Mucosa of descending colon (tissue), 3 donors: Measurements from ENCODE around the gene MEF2C. TPM values are rescaled to one million over a fixed set of nuclear protein-coding genes. Genes with fewer than 3 reads are reported as not detected.

Experiments
- ATAC-seq: fragments of 200-7000 bp; cut with Tn5 transposase; one replicate; pipeline ENCODE4 v1.9.1; 2020; ENCODE audit warnings: mild to moderate bottlenecking, moderate library complexity
- DNase-seq, 3 donors: peaks; one replicate each; pipeline ENCODE4 v3.0.0-alpha.2; 2020
- H3K36me3 ChIP-seq: fragments of 200-600 bp; one replicate; pipeline ENCODE4 v1.8.0; 2021; ENCODE audit warnings: low read depth, mild to moderate bottlenecking
- H3K4me1 ChIP-seq: fragments of 200-600 bp; one replicate; pipeline ENCODE4 v1.8.0; 2021; ENCODE audit warnings: low read depth, mild to moderate bottlenecking
- H3K4me3 ChIP-seq: fragments of 200-600 bp; one replicate; pipeline ENCODE4 v1.8.0; 2021; ENCODE audit warnings: mild to moderate bottlenecking
- H3K9me3 ChIP-seq: fragments of 200-600 bp; one replicate; pipeline ENCODE4 v1.8.0; 2021; ENCODE audit warnings: mild to moderate bottlenecking
- CTCF ChIP-seq: fragments of 200-600 bp; IDR thresholded peaks from one replicate; pipeline ENCODE4 v1.8.0; 2022; ENCODE audit warnings: antibody characterized with exemption, mild to moderate bottlenecking
- intact Hi-C, 2 donors: fragments of 100-400 bp; cut with DNase I in 1 of 2; cut with micrococcal nuclease in 1 of 2; formaldehyde crosslinking; loops; one replicate each; pipeline versions ENCODE4 v1.11.0 to v1.11.1; 2022; cut with DNase I, micrococcal nuclease
- total RNA-seq, 3 donors: library from RNA; stranded (reverse); fragmentation: NEBNext Ultra II Directional in 2 of 3; extraction: Animal tissue kit (Norgen Biotek cat#: 25700) in 2 of 3; gene quantifications; one replicate each; pipeline versions ENCODE4 v1.2.1 to v1.2.4, GENCODE V29; 2021 to 2023
- donor health status: DM: no; HTN: no; CAD: no; lungs with moderate emphysema.
- donor health status: DM: no; HTN: no; CAD: no.
- donor health status: DM: no; HTN: yes; CAD: no.

MEF2C gene
- total RNA-seq, 3 donors from 2014 or later = 19.3 to 44.0 (median 32.6) TPM

DNA sequence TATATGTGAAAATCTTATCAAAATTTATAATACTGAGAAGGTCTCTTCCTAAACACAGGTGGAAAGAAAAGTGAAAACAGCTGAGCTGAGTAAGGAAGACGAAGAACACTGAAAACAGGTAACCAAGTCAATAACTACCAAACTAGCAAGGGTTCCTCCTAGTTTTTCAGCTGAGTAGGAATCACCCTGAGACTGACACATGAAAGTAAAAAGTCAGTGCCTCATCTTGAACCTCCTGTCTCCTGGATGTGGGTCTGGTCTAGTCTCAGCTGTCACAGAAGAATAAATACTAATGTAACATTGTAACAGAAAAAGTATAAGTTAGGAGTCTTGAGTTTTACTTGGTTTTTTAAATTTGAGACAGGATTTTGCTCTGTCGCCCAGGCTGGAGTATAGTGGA, 121.0 kb downstream of the MEF2C start:
- intact Hi-C loops = no loop called here
- Histone ChIP-seq H3K4me3 (no peak overlapping the region), H3K36me3 (no peaks in the 10 kb centered on the region), H3K4me1 (no peaks in the 10 kb centered on the region), H3K9me3 (no peaks in the 10 kb centered on the region)
- no peak for TF ChIP-seq CTCF
- ATAC-seq (no peak), DNase-seq (no peak)

GRCh38 chr5:88761269-88761850, 121.6 kb downstream of the MEF2C start:
- intact Hi-C loops = no loop called here
- Histone ChIP-seq H3K36me3 (no peaks in the 10 kb centered on the region), H3K4me3 (no peak overlapping the region), H3K9me3 (no peaks in the 10 kb centered on the region), H3K4me1 (no peaks in the 10 kb centered on the region)
- no peak for DNase-seq
- TF ChIP-seq CTCF = no peak
- no peak for ATAC-seq

GRCh38 chr5:88760527-88760926, 122.5 kb downstream of the MEF2C start:
- Histone ChIP-seq H3K36me3 (no peaks in the 10 kb centered on the region), H3K4me3 (no peak overlapping the region), H3K9me3 (no peaks in the 10 kb centered on the region), H3K4me1 (no peaks in the 10 kb centered on the region)
- intact Hi-C loops = no loop called here
- DNase-seq (no peak), ATAC-seq (peak; percentile 42)
- no peak for TF ChIP-seq CTCF

GRCh38 chr5:88758591-88758990, 124.4 kb downstream of the MEF2C start:
- DNase-seq = no peak
- H3K4me1 ChIP-seq = no peaks in the 10 kb centered on the region
- TF ChIP-seq CTCF = no peak
- no peaks in the 10 kb centered on the region for H3K36me3 ChIP-seq
- H3K4me3 ChIP-seq = no peak overlapping the region
- intact Hi-C loops = no loop called here
- no peak for ATAC-seq
- H3K9me3 ChIP-seq = no peaks in the 10 kb centered on the region

GRCh38 chr5:88758184-88758583, 124.8 kb downstream of the MEF2C start:
- Histone ChIP-seq H3K4me3 (no peak overlapping the region), H3K36me3 (no peaks in the 10 kb centered on the region), H3K9me3 (no peaks in the 10 kb centered on the region), H3K4me1 (no peaks in the 10 kb centered on the region)
- no peak for DNase-seq
- intact Hi-C loops = no loop called here
- no peak for TF ChIP-seq CTCF
- no peak for ATAC-seq

DNA sequence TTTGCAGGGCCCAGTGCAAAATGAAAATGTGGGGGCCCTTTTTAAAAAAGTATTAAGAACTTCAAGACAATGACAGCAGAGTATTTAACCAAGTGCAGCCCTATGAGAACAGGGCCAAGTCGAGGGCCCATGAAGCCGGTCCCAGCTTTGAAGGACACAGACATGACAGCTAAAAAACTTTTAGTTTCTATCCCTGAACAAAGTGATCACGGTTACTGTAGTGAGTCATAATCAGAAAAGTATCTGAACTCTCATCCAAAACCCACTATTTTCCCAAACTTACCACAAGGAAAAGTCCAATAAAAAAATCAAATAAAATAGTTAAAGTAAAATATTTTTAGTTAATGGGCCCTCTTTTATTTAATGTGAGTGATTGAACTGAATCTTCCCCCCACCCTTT, 126.0 kb downstream of the MEF2C start:
- ATAC-seq (no peak), DNase-seq (no peak)
- Histone ChIP-seq H3K4me1 (no peaks in the 10 kb centered on the region), H3K36me3 (no peaks in the 10 kb centered on the region), H3K4me3 (no peak overlapping the region), H3K9me3 (no peaks in the 10 kb centered on the region)
- intact Hi-C loops = no loop called here
- no peak for TF ChIP-seq CTCF
